ENCODE results near the gene CDC42EP4.

The CDC42EP4 gene

DNA sequence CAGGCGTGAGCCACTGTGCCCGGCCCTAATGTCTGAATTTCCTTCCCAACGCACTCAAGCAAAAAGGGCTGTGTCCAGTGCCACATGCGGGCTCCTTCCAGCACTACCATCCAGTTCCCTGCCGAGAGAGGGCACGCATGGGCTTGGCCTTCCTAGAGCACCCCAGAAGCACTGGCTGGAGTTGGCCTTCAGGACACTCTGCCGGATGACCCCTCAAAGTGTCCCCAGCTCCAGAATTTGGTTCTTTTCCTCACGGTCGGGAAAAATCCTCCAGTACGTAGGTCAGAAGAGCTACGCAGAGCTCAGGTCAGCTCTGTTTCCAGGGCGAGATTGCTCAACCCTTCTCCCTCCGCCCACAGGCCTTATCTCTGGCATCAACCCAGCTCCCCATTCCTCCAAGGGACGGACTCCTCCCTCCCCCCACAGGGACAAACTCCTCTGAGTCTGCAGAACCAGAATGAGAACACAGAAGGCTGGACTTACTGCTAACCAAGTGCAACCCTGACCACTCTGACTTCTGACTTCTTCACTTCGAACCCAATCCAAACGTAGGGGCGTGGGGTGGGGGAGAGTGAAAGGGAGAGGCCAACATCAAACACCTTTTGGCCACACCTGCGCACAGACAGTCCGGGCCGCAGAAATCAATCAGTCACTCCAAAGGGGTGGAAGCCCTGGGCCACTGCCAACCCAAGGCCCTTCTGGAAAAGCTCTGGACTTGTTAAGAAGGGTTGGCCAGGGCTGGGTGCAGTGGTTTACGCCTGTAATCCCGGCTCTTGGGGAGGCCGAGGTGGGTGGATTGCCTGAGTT is 3.6 kb downstream of the CDC42EP4 start:
- TF ChIP-seq CTCF (IDR thresholded peaks at IDR 0.05; ENCODE audit: low read depth, low read length, missing control alignments) = no peak
- H3K4me3 ChIP-seq (ENCODE audit: low read depth, low read length) = peak overlapping the region; percentile 95
- DNase-seq (ENCODE audit: low read depth) = peak; percentile 46
- in situ Hi-C loops (cut with HindIII; ENCODE audit: low sequenced_read_pairs) = no loop called here

GRCh38 chr17:73307130-73307529 is 4.7 kb downstream of the CDC42EP4 start:
- DNase-seq (ENCODE audit: low read depth) = no peak
- in situ Hi-C loops (cut with HindIII; ENCODE audit: low sequenced_read_pairs) = no loop called here
- TF ChIP-seq CTCF (IDR thresholded peaks at IDR 0.05; ENCODE audit: low read depth, low read length, missing control alignments) = no peak
- H3K4me3 ChIP-seq (ENCODE audit: low read depth, low read length) = no peak overlapping the region

GRCh38 chr17:73305845-73306836 is 5.7 kb downstream of the CDC42EP4 start:
- in situ Hi-C loops (cut with HindIII; ENCODE audit: low sequenced_read_pairs) = no loop called here
- TF ChIP-seq CTCF (IDR thresholded peaks at IDR 0.05; ENCODE audit: low read depth, low read length, missing control alignments) = no peak
- H3K4me3 ChIP-seq (ENCODE audit: low read depth, low read length) = peak overlapping the region; percentile 26
- no peak for DNase-seq (ENCODE audit: low read depth)

DNA sequence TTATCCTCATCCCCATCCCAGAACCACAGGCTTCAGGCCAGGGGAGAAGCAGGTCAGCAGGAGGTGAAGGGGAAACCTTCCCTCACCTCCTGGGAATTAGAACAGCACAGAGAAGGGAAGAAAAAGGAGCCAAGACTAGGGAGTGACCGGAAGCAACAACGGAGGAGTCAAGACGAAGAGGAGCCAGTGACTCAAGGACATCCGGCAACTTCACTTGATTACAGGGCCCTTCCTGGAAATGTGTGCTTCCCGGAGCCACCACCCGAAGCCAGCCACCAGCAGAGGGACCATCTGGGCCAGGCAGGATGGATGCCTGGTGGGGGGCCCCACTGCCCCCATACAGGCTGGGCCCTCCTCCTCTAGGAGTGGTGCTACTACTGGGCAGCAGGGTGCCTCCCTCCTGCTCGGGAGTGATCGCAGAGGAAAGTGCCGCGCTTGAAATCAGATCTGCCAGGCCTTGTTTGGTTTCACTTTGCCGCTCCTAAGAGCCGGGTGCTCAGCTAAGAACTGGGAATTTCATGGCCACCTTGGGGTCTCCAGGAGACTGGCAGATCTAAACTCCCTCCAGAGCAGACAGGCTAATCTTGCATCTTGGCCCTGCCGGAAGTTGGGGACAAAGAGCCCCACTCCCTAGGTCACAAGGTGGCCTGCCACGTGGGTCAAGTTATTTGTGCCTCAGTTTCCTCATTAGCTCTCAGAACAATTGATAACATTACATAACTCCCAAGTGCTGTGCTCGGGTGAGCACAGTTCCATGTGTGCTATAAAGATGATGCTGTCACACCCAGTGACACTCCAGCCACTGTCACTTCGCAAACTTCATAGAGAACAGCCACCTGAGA is 6.6 kb downstream of the CDC42EP4 start:
- peak; percentile 46 for DNase-seq (ENCODE audit: low read depth)
- in situ Hi-C loops (cut with HindIII; ENCODE audit: low sequenced_read_pairs) = no loop called here
- H3K4me3 ChIP-seq (ENCODE audit: low read depth, low read length) = peak overlapping the region; percentile 26
- TF ChIP-seq CTCF (IDR thresholded peaks at IDR 0.05; ENCODE audit: low read depth, low read length, missing control alignments) = no peak

- in situ Hi-C loops (cut with HindIII; ENCODE audit: low sequenced_read_pairs) = no loop called here
- no peak overlapping the region for H3K4me3 ChIP-seq (ENCODE audit: low read depth, low read length)
- DNase-seq (ENCODE audit: low read depth) = no peak
- TF ChIP-seq CTCF (IDR thresholded peaks at IDR 0.05; ENCODE audit: low read depth, low read length, missing control alignments) = no peak
These were observed 7.4 kb downstream of the CDC42EP4 start for GRCh38 chr17:73304438-73304837.

GRCh38 chr17:73302189-73302588 is 9.6 kb downstream of the CDC42EP4 start:
- no peak for TF ChIP-seq CTCF (IDR thresholded peaks at IDR 0.05; ENCODE audit: low read depth, low read length, missing control alignments)
- no peak overlapping the region for H3K4me3 ChIP-seq (ENCODE audit: low read depth, low read length)
- in situ Hi-C loops (cut with HindIII; ENCODE audit: low sequenced_read_pairs) = no loop called here
- DNase-seq (ENCODE audit: low read depth) = peak; percentile 78

Measured in astrocyte of the cerebellum (primary cell).